ENCODE data around the gene THSD4. TPM values are rescaled to one million over a fixed set of nuclear protein-coding genes. Genes with fewer than 3 reads are reported as not detected.

THSD4 gene
- total and polyA plus RNA-seq, 2 experiments from 2014 or later, result 5.1 to 25.5 TPM

DNA sequence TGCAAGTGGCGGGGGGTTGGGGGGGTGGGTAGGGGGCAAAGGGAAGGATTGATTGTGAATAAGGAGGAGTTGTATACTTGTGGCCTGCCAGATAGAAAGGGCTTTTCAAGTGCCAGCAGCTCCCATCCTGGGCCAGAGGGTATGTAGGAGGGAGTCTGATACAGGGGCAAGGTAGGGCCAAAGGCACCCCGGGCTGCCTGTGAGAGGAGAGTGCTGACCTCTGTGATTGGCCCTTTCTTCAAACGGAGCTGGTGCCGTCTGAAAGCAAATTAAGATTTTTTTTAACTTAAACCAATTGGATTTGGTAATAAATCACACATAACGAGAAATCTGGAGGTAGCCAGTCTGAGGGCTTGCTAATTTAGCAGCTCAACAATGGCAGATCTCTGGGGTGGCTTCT, 229.9 kb downstream of the THSD4 start:
- DNase-seq (ENCODE audit: low read depth in 1 of 2, low spot score in 1 of 2), result no peak
- Histone ChIP-seq H3K27ac (no peak overlapping the region), H3K9me3 (ENCODE audit: low read depth) (no peaks in the 10 kb centered on the region), H3K27me3 (no peaks in the 10 kb centered on the region), H3K4me3 (no peak overlapping the region), H3K4me1 (ENCODE audit: low read depth) (no peaks in the 10 kb centered on the region), H3K36me3 (no peaks in the 10 kb centered on the region)
- no peak for TF ChIP-seq CTCF (IDR thresholded peaks at IDR 0.05; ENCODE audit: low read depth, low read length)

DNA sequence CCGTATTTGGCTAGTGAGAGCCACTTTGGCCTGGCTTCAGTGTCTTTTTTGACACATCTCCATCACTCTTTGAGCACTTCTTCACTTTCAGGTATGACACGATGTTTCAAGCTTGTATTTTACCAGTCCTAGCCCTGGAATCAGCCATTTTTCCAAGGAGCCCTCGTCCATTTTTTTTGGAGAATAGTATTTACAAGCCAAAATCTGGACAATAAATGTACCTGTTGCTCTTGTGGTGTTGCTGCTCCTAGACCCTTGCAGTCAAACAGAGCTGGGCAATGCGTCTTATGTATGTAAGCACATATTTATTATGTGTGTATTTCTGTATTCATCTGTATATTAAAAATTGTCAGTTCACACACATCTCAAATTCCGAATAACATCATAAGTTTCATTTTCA, 231.2 kb downstream of the THSD4 start:
- TF ChIP-seq CTCF (IDR thresholded peaks at IDR 0.05; ENCODE audit: low read depth, low read length), result no peak
- H3K9me3 ChIP-seq (ENCODE audit: low read depth), result no peaks in the 10 kb centered on the region
- DNase-seq (ENCODE audit: low read depth in 1 of 2, low spot score in 1 of 2), result no peak
- H3K27ac ChIP-seq, result no peak overlapping the region
- H3K36me3 ChIP-seq, result no peaks in the 10 kb centered on the region
- H3K27me3 ChIP-seq, result no peaks in the 10 kb centered on the region
- H3K4me1 ChIP-seq (ENCODE audit: low read depth), result no peaks in the 10 kb centered on the region
- no peak overlapping the region for H3K4me3 ChIP-seq

GRCh38 chr15:71348597-71348996, 233.3 kb downstream of the THSD4 start:
- Histone ChIP-seq H3K27ac (no peak overlapping the region), H3K36me3 (no peaks in the 10 kb centered on the region), H3K4me1 (ENCODE audit: low read depth) (no peaks in the 10 kb centered on the region), H3K4me3 (no peak overlapping the region), H3K9me3 (ENCODE audit: low read depth) (no peaks in the 10 kb centered on the region), H3K27me3 (no peaks in the 10 kb centered on the region)
- DNase-seq (ENCODE audit: low read depth in 1 of 2, low spot score in 1 of 2), result no peak
- TF ChIP-seq CTCF (IDR thresholded peaks at IDR 0.05; ENCODE audit: low read depth, low read length), result no peak

- Histone ChIP-seq H3K27ac (no peak overlapping the region), H3K4me1 (ENCODE audit: low read depth) (no peaks in the 10 kb centered on the region), H3K9me3 (ENCODE audit: low read depth) (no peaks in the 10 kb centered on the region), H3K36me3 (no peaks in the 10 kb centered on the region), H3K4me3 (no peak overlapping the region), H3K27me3 (no peaks in the 10 kb centered on the region)
- no peak for TF ChIP-seq CTCF (IDR thresholded peaks at IDR 0.05; ENCODE audit: low read depth, low read length)
- DNase-seq (ENCODE audit: low read depth in 1 of 2, low spot score in 1 of 2), result no peak
Measured at GRCh38 chr15:71349336-71349735, 234.1 kb downstream of the THSD4 start.

DNA sequence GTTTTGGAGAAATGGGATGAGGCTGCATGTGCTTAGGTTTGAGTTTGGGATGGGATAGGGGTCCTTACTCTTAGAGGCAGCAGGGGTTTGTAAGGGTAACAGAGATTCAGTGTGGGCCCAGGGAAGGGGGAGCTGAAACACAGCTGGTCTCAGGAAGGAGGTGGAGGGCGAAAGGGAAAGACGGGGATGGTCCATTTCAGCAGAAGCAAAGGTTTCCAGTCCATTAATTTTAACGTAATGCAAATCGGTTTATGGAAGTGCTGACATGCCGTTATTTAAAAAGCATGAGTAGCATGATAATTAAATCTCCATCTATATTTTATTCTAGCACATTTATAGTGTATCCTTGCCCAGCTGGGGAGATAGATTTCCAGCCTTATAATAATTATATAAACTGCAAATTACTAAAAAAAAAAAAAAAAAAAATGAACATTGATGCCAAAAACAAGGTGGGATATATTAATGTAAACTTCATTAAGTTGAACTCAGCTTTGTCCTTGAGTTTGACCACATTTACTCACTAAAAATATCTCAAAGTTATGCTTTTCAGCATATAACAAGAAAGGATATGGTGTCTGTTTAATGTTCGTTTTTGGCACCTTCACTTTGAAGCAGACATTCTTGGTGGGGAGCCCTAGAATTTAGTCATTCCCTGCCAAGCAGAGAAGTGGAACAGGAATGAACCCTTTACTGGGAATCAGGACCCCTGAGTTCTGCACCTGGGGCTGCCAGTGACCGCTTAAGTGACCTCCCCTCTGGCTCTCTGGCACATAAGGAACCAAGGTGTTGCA, 234.7 kb downstream of the THSD4 start:
- no peak for DNase-seq (ENCODE audit: low read depth in 1 of 2, low spot score in 1 of 2)
- Histone ChIP-seq H3K36me3 (no peaks in the 10 kb centered on the region), H3K27ac (no peak overlapping the region), H3K4me3 (no peak overlapping the region), H3K9me3 (ENCODE audit: low read depth) (no peaks in the 10 kb centered on the region), H3K27me3 (no peaks in the 10 kb centered on the region), H3K4me1 (ENCODE audit: low read depth) (no peaks in the 10 kb centered on the region)
- no peak for TF ChIP-seq CTCF (IDR thresholded peaks at IDR 0.05; ENCODE audit: low read depth, low read length)

Measured in cardiac muscle cell (in vitro differentiated cells and primary cell).